Panc1 (cell line): ENCODE data around the gene CDK6. TPM values are rescaled to one million over a fixed set of nuclear protein-coding genes. Genes with fewer than 3 reads are reported as not detected.
A peak's percentile ranks its signal among the peaks of the same experiment; 100 is the strongest.

Source experiments
- ATAC-seq: fragments of 200-7000 bp; cut with Tn5 transposase; 2 replicates; pipeline ENCODE4 v1.9.1; 2020; ENCODE audit warnings: mild to moderate bottlenecking, moderate library complexity
- BruUV-seq: library from RNA; stranded (reverse); fragments of 400-500 nt; replicated peaks from 2 replicates; lab custom pipeline; 2021; lab: Mats Ljungman, UMichigan
- CTCF ChIA-PET: fragments of 300-600 bp; sonication (Branson Sonifier 250); formaldehyde crosslinking; loops from one replicate; lab custom pipeline; 2022; ENCODE audit warnings: antibody characterized with exemption; lab: Charles Lee
- POLR2A ChIA-PET: fragments of 300-600 bp; sonication (Branson Sonifier 250); formaldehyde crosslinking; loops from one replicate; lab custom pipeline; 2022; ENCODE audit warnings: antibody characterized with exemption; lab: Charles Lee
- DNase-seq: peaks from one replicate; pipeline ENCODE4 v3.0.0-alpha.2; 2010; ENCODE audit warnings: low read depth, low spot score
- H3K27ac ChIP-seq: 2 replicates; pipeline ENCODE4 v1.5.1; 2011; ENCODE audit warnings: mild to moderate bottlenecking, low read length, inconsistent platforms
- H3K27me3 ChIP-seq: fragments of 200-500 bp; sonication (Bioruptor generic); 2 replicates; pipeline ENCODE4 v1.6.0; 2014; ENCODE audit warnings: low read length, inconsistent platforms; ENCODE audit not compliant: control insufficient read depth, insufficient read depth
- H3K36me3 ChIP-seq: fragments of 200-500 bp; sonication (Bioruptor generic); 2 replicates; pipeline ENCODE4 v1.5.1; 2014; ENCODE audit warnings: inconsistent platforms, mild to moderate bottlenecking, low read length, moderate library complexity; ENCODE audit not compliant: control insufficient read depth, insufficient read depth
- H3K4me1 ChIP-seq: 2 replicates; pipeline ENCODE4 v1.5.1; 2011; ENCODE audit warnings: inconsistent platforms, mild to moderate bottlenecking, low read length, moderate library complexity; ENCODE audit not compliant: control insufficient read depth, insufficient read depth
- H3K4me3 ChIP-seq, 2 experiments: 2 replicates each; pipeline ENCODE4 v1.5.1; 2011 to 2012; ENCODE audit warnings: low read depth in 2 of 2, low read length in 2 of 2, mild to moderate bottlenecking in 2 of 2, inconsistent platforms in 1 of 2, moderate library complexity in 1 of 2
- H3K9me3 ChIP-seq: fragments of 200-500 bp; sonication (Bioruptor generic); 2 replicates; pipeline ENCODE4 v1.5.1; 2014; ENCODE audit warnings: low read depth, mild to moderate bottlenecking, inconsistent platforms, low read length, moderate library complexity; ENCODE audit not compliant: control insufficient read depth, insufficient read depth
- CTCF ChIP-seq: fragments of 450-650 bp; IDR thresholded peaks from 2 replicates; pipeline ENCODE4 v1.5.1; 2017; ENCODE audit warnings: mild to moderate bottlenecking
- POLR2AphosphoS5 ChIP-seq: IDR thresholded peaks from 2 replicates; pipeline ENCODE4 v1.6.1; 2012; ENCODE audit warnings: mild to moderate bottlenecking, low read depth, low read length, moderate library complexity
- REST ChIP-seq, 2 experiments: IDR thresholded peaks; 2 replicates each; pipeline ENCODE4 v1.6.1; 2011 to 2012; ENCODE audit warnings: low read depth in 2 of 2, control low read depth in 1 of 2, low read length in 1 of 2, mild to moderate bottlenecking in 1 of 2, moderate library complexity in 1 of 2; ENCODE audit not compliant: insufficient read depth in 1 of 2
- SIN3A ChIP-seq: IDR thresholded peaks from 2 replicates; pipeline ENCODE4 v1.6.1; 2012; ENCODE audit warnings: low read depth, mild to moderate bottlenecking, low read length, moderate library complexity, borderline replicate concordance; ENCODE audit not compliant: insufficient read depth
- TCF7L2 ChIP-seq: IDR thresholded peaks from 2 replicates; pipeline ENCODE4 v1.6.1; 2011; ENCODE audit warnings: mild to moderate bottlenecking, low read depth, low read length, inconsistent platforms
- in situ Hi-C: cut with HindIII; loops from 2 replicates; pipeline ENCODE4 v1.10.0; 2016; ENCODE audit warnings: low sequenced_read_pairs, low pct_unique_long_range_greater_than_20kb
- intact Hi-C: fragments of 100-400 bp; cut with micrococcal nuclease; formaldehyde crosslinking; loops from one replicate; pipeline ENCODE4 v1.10.0; 2022; ENCODE audit not compliant: unreplicated experiment
- total RNA-seq: library from RNA; stranded (reverse); gene quantifications from one replicate; pipeline ENCODE4 v1.2.1, GENCODE V29; 2021; ENCODE audit not compliant: unreplicated experiment

The CDK6 gene
- total RNA-seq, 1 experiment from 2014 or later, result 57.4 TPM

- Histone ChIP-seq H3K36me3 (0 out of 2 replicates have a peak, but pooled peaks cover 4% of the 10 kb centered on the region), H3K27ac (no peak overlapping the region), H3K4me1 (peaks cover 29% of the 10 kb centered on the region), H3K4me3 (no peak overlapping the region), H3K27me3 (no peaks in the 10 kb centered on the region), H3K9me3 (no peaks in the 10 kb centered on the region)
- CTCF ChIA-PET, result interaction anchor here (0.6 kb wide), 1 partner anchor 100 kb away, joined by 3 read pairs; no protein-coding TSS in a partner anchor
- no TSS peak for BruUV-seq
- no peak for DNase-seq
- ATAC-seq, result no peak
- POLR2A ChIA-PET, result interaction anchor here (0.6 kb wide), 1 partner anchor 309 kb away, joined by 3 read pairs; no protein-coding TSS in a partner anchor
- TF ChIP-seq CTCF (no peak), POLR2AphosphoS5 (no peak), TCF7L2 (no peak), SIN3A (no peak), REST (IDR thresholded peaks at IDR 0.05; ENCODE audit: insufficient read depth in 1 of 2, low read depth in 2 of 2, low read length in 1 of 2) (no peak)
- in situ Hi-C loops (no loop called here), intact Hi-C loops (no loop called here)
These were observed 113.2 kb downstream of the CDK6 start for GRCh38 chr7:92723205-92723604.

- ChIA-PET CTCF (no interaction called here), POLR2A (interaction anchor here (0.7 kb wide), 1 partner anchor 10 kb away, joined by 3 read pairs; no protein-coding TSS in a partner anchor)
- Histone ChIP-seq H3K9me3 (no peaks in the 10 kb centered on the region), H3K4me1 (peaks cover 31% of the 10 kb centered on the region), H3K27ac (0 out of 2 replicates have a peak overlapping the region, but pooled peaks have one; percentile 1), H3K27me3 (no peaks in the 10 kb centered on the region), H3K4me3 (no peak overlapping the region), H3K36me3 (0 out of 2 replicates have a peak, but pooled peaks cover 4% of the 10 kb centered on the region)
- BruUV-seq, result no TSS peak
- intact Hi-C loops (no loop called here), in situ Hi-C loops (no loop called here)
- TF ChIP-seq REST (IDR thresholded peaks at IDR 0.05; ENCODE audit: insufficient read depth in 1 of 2, low read depth in 2 of 2, low read length in 1 of 2) (no peak), POLR2AphosphoS5 (no peak), TCF7L2 (no peak), SIN3A (no peak), CTCF (no peak)
- ATAC-seq, result no peak
- DNase-seq, result no peak
These were observed 113.8 kb downstream of the CDK6 start for GRCh38 chr7:92722541-92722940.
